SK-N-SH treated with all-trans-retinoic acid at 6 μM for 48 hours (cell line): ENCODE data around the gene TMEM150A.

ENCODE experiments used
- ATAC-seq: fragments of 200-7000 bp; cut with Tn5 transposase; 3 replicates; pipeline ENCODE4 v1.9.1; 2020; ENCODE audit warnings: mild to moderate bottlenecking, moderate library complexity
- ARNTL ChIP-seq: fragments of 450-650 bp; formaldehyde crosslinking; IDR thresholded peaks from 2 replicates; pipeline ENCODE4 v1.5.0; 2020; ENCODE audit warnings: low read depth, mild to moderate bottlenecking, moderate library complexity, borderline replicate concordance
- CSDC2 ChIP-seq: fragments of 250-450 bp; sonication (Bioruptor Pico); IDR thresholded peaks from 2 replicates; pipeline ENCODE4 v1.5.0; 2020; ENCODE audit warnings: mild to moderate bottlenecking, moderate library complexity
- ESRRG ChIP-seq: fragments of 250-450 bp; sonication (Bioruptor Pico); IDR thresholded peaks from 2 replicates; pipeline ENCODE4 v1.6.1; 2021; ENCODE audit warnings: mild to moderate bottlenecking
- GLIS3 ChIP-seq: fragments of 250-450 bp; sonication (Bioruptor Pico); IDR thresholded peaks from 2 replicates; pipeline ENCODE4 v1.5.0; 2020; ENCODE audit warnings: mild to moderate bottlenecking, moderate library complexity
- ISL1 ChIP-seq: fragments of 250-450 bp; sonication (Bioruptor Pico); IDR thresholded peaks from 2 replicates; pipeline ENCODE4 v2.1.2; 2022; ENCODE audit warnings: mild to moderate bottlenecking, moderate library complexity
- OSR1 ChIP-seq: fragments of 250-450 bp; sonication (Bioruptor Pico); IDR thresholded peaks from 2 replicates; pipeline ENCODE4 v1.8.0; 2022; ENCODE audit warnings: moderate library complexity, mild to moderate bottlenecking, inconsistent platforms
- PPARA ChIP-seq: fragments of 250-450 bp; sonication (Bioruptor Pico); IDR thresholded peaks from 2 replicates; pipeline ENCODE4 v1.5.0; 2020; ENCODE audit warnings: mild to moderate bottlenecking, borderline replicate concordance
- RARB ChIP-seq: fragments of 250-450 bp; sonication (Bioruptor Pico); IDR thresholded peaks from 2 replicates; pipeline ENCODE4 v1.8.0; 2021; ENCODE audit warnings: mild to moderate bottlenecking, moderate library complexity
- SNAI2 ChIP-seq: fragments of 250-450 bp; sonication (Bioruptor Pico); IDR thresholded peaks from 2 replicates; pipeline ENCODE4 v1.5.0; 2020; ENCODE audit warnings: mild to moderate bottlenecking, moderate library complexity
- TCF4 ChIP-seq: fragments of 250-450 bp; sonication (Bioruptor Pico); IDR thresholded peaks from 2 replicates; pipeline ENCODE4 v1.8.0; 2021; ENCODE audit warnings: mild to moderate bottlenecking, moderate library complexity, borderline replicate concordance
- ZC3H10 ChIP-seq: fragments of 250-450 bp; sonication (Bioruptor Pico); IDR thresholded peaks from 2 replicates; pipeline ENCODE4 v1.5.1; 2021; ENCODE audit warnings: mild to moderate bottlenecking, moderate library complexity
- ZFP3 ChIP-seq: fragments of 250-450 bp; sonication (Bioruptor Pico); IDR thresholded peaks from 2 replicates; pipeline ENCODE4 v1.5.0; 2020; ENCODE audit warnings: mild to moderate bottlenecking, moderate library complexity
- ZFP30 ChIP-seq: fragments of 450-650 bp; formaldehyde crosslinking; IDR thresholded peaks from 2 replicates; pipeline ENCODE4 v1.5.0; 2022; ENCODE audit warnings: mild to moderate bottlenecking, moderate library complexity
- ZNF565 ChIP-seq: fragments of 450-650 bp; formaldehyde crosslinking; conservative IDR thresholded peaks from 2 replicates; pipeline ENCODE4 v1.5.0; 2020; ENCODE audit warnings: low read depth, mild to moderate bottlenecking, moderate library complexity
- ZNF8 ChIP-seq: fragments of 450-650 bp; formaldehyde crosslinking; IDR thresholded peaks from 2 replicates; pipeline ENCODE4 v1.5.0; 2020; ENCODE audit warnings: mild to moderate bottlenecking, moderate library complexity
- TF ChIP-seq, protein P1 (sequence below): fragments of 250-450 bp; sonication (Bioruptor Pico); IDR thresholded peaks from 2 replicates; pipeline ENCODE4 v1.5.0; 2020; ENCODE audit warnings: mild to moderate bottlenecking, moderate library complexity
- TF ChIP-seq, protein P2 (sequence below): fragments of 250-450 bp; sonication (Bioruptor Pico); IDR thresholded peaks from 2 replicates; pipeline ENCODE4 v1.5.1; 2020; ENCODE audit warnings: low read depth, mild to moderate bottlenecking, moderate library complexity
- TF ChIP-seq, protein P3 (sequence below): fragments of 250-450 bp; sonication (Bioruptor Pico); IDR thresholded peaks from 2 replicates; pipeline ENCODE4 v1.8.0; 2021; ENCODE audit warnings: low read depth, mild to moderate bottlenecking, moderate library complexity, borderline replicate concordance
- TF ChIP-seq, protein P4 (sequence below): fragments of 250-450 bp; sonication (Bioruptor Pico); IDR thresholded peaks from 2 replicates; pipeline ENCODE4 v1.8.0; 2020; ENCODE audit warnings: mild to moderate bottlenecking, moderate library complexity, borderline replicate concordance
- TF ChIP-seq, protein P5 (sequence below): fragments of 250-450 bp; sonication (Bioruptor Pico); IDR thresholded peaks from 2 replicates; pipeline ENCODE4 v1.5.1; 2021; ENCODE audit warnings: mild to moderate bottlenecking, moderate library complexity

Gene TMEM150A

DNA sequence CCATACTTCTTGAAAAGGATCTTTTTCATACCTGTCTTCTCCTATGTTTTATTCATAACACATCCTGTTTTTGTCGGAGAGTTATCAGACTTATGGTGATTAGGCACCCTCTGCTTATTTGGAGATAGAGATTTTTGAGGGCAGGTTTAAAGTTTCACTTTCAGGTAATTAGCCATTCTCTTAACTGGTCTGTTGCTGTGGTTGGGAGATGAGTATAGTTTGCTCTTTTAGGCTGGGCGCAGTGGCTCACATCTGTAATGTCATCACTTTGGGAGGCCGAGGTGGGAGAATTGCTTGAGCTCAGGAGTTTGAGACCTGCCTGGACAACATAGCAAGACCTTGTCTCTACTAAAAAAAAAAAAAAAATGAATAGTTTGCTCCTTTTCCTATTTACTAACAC is 40.2 kb upstream of the TMEM150A start (continued):
- TF ChIP-seq RARB (CRISPR knock-in tag): no peak
- TF ChIP-seq ZFP30 (CRISPR knock-in tag): no peak
- no peak for TF ChIP-seq ZFP3
- TF ChIP-seq CSDC2 (CRISPR knock-in tag): no peak
- no peak for TF ChIP-seq GLIS3 (CRISPR knock-in tag)

DNA sequence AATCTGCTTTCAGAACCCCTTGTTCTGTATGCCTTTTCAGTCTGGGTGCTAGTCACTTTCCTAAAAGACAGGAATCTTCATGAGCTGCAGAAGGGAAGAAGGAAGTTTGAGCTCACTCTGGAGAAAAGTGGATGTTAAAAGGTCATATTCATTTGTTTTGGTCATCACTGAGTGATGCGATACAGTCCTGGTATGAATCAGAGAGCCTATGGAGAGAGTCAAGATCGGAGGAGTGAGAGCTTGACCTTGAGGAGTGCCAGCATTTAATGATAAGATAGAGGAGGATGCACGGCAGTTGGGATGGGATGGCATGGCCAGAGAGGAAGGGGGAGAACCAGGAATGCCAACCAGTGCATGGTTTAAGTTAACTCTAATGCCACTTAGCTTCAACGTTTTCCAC is 33.1 kb upstream of the TMEM150A start:
- no peak for TF ChIP-seq PPARA (CRISPR knock-in tag)
- no peak for TF ChIP-seq ZNF8
- TF ChIP-seq ISL1 (CRISPR knock-in tag): no peak
- TF ChIP-seq CSDC2 (CRISPR knock-in tag): no peak
- TF ChIP-seq ZFP30 (CRISPR knock-in tag): no peak
- TF ChIP-seq ESRRG (CRISPR knock-in tag): no peak
- no peak for TF ChIP-seq GLIS3 (CRISPR knock-in tag)
- TF ChIP-seq RARB (CRISPR knock-in tag): no peak
- TF ChIP-seq ZNF565: no peak
- TF ChIP-seq, protein P1, sequence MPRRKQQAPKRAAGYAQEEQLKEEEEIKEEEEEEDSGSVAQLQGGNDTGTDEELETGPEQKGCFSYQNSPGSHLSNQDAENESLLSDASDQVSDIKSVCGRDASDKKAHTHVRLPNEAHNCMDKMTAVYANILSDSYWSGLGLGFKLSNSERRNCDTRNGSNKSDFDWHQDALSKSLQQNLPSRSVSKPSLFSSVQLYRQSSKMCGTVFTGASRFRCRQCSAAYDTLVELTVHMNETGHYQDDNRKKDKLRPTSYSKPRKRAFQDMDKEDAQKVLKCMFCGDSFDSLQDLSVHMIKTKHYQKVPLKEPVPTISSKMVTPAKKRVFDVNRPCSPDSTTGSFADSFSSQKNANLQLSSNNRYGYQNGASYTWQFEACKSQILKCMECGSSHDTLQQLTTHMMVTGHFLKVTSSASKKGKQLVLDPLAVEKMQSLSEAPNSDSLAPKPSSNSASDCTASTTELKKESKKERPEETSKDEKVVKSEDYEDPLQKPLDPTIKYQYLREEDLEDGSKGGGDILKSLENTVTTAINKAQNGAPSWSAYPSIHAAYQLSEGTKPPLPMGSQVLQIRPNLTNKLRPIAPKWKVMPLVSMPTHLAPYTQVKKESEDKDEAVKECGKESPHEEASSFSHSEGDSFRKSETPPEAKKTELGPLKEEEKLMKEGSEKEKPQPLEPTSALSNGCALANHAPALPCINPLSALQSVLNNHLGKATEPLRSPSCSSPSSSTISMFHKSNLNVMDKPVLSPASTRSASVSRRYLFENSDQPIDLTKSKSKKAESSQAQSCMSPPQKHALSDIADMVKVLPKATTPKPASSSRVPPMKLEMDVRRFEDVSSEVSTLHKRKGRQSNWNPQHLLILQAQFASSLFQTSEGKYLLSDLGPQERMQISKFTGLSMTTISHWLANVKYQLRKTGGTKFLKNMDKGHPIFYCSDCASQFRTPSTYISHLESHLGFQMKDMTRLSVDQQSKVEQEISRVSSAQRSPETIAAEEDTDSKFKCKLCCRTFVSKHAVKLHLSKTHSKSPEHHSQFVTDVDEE: no peak
- TF ChIP-seq, protein P2, sequence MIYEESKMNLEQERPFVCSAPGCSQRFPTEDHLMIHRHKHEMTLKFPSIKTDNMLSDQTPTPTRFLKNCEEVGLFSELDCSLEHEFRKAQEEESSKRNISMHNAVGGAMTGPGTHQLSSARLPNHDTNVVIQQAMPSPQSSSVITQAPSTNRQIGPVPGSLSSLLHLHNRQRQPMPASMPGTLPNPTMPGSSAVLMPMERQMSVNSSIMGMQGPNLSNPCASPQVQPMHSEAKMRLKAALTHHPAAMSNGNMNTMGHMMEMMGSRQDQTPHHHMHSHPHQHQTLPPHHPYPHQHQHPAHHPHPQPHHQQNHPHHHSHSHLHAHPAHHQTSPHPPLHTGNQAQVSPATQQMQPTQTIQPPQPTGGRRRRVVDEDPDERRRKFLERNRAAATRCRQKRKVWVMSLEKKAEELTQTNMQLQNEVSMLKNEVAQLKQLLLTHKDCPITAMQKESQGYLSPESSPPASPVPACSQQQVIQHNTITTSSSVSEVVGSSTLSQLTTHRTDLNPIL (CRISPR knock-in tag): no peak
- TF ChIP-seq TCF4 (CRISPR knock-in tag): no peak
- TF ChIP-seq, protein P3, sequence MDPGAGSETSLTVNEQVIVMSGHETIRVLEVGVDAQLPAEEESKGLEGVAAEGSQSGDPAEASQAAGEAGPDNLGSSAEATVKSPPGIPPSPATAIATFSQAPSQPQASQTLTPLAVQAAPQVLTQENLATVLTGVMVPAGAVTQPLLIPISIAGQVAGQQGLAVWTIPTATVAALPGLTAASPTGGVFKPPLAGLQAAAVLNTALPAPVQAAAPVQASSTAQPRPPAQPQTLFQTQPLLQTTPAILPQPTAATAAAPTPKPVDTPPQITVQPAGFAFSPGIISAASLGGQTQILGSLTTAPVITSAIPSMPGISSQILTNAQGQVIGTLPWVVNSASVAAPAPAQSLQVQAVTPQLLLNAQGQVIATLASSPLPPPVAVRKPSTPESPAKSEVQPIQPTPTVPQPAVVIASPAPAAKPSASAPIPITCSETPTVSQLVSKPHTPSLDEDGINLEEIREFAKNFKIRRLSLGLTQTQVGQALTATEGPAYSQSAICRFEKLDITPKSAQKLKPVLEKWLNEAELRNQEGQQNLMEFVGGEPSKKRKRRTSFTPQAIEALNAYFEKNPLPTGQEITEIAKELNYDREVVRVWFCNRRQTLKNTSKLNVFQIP (CRISPR knock-in tag): no peak
- TF ChIP-seq, protein P4, sequence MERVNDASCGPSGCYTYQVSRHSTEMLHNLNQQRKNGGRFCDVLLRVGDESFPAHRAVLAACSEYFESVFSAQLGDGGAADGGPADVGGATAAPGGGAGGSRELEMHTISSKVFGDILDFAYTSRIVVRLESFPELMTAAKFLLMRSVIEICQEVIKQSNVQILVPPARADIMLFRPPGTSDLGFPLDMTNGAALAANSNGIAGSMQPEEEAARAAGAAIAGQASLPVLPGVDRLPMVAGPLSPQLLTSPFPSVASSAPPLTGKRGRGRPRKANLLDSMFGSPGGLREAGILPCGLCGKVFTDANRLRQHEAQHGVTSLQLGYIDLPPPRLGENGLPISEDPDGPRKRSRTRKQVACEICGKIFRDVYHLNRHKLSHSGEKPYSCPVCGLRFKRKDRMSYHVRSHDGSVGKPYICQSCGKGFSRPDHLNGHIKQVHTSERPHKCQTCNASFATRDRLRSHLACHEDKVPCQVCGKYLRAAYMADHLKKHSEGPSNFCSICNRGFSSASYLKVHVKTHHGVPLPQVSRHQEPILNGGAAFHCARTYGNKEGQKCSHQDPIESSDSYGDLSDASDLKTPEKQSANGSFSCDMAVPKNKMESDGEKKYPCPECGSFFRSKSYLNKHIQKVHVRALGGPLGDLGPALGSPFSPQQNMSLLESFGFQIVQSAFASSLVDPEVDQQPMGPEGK (CRISPR knock-in tag): no peak
- TF ChIP-seq ARNTL (CRISPR knock-in tag): no peak

DNA sequence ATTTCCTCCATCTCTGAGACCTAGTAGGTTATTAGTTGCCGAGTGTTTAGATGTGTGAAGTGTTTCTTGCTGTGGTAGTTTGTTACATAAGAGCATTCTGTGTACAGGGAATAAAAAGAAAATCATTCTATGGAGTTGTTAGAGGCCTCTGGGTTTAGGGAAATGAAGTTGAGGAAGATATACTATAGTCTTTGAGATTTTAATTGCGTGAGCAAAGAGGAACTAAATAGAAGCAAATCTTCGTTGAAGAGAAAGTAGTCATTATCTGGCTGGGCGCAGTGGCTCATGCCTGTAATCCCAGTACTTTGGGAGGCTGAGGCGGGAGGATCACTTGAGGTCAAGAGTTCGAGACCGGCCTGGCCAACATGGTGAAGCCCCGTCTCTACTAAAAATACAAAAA is 32.5 kb upstream of the TMEM150A start:
- no peak for ATAC-seq
- TF ChIP-seq, protein P3 (CRISPR knock-in tag): no peak
- TF ChIP-seq ZNF565: no peak
- TF ChIP-seq ZC3H10 (CRISPR knock-in tag): no peak
- no peak for TF ChIP-seq ZNF8
- TF ChIP-seq TCF4 (CRISPR knock-in tag): no peak

More for the DNA sequence above, 33.1 kb upstream of the TMEM150A start:
- ATAC-seq: no peak

DNA sequence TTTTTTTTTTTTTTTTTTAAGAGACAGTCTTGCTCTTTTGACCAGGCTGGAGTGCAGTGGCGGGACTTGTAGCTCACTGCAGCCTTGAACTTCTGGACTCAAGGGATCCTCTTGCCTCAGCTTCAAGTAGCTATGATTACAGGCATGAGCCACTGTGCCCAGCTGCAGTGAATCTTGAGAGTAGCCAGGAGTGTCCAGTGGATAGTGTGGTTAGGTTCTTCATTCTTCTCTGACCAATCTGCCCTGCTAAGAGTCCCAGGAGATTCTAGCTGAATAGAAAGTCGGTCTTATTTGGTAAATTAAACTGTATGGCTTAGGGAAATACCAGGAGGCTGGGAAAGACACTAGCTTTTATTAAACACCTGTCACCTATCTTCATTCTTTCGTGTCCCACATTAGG is 28.8 kb upstream of the TMEM150A start:
- ATAC-seq: no peak
- no peak for TF ChIP-seq OSR1 (CRISPR knock-in tag)
- no peak for TF ChIP-seq ISL1 (CRISPR knock-in tag)
- TF ChIP-seq ARNTL (CRISPR knock-in tag): no peak
- no peak for TF ChIP-seq ZFP3
- no peak for TF ChIP-seq CSDC2 (CRISPR knock-in tag)
- TF ChIP-seq, protein P2 (CRISPR knock-in tag): no peak
- TF ChIP-seq ZFP30 (CRISPR knock-in tag): no peak
- TF ChIP-seq, protein P1: no peak
- TF ChIP-seq SNAI2 (CRISPR knock-in tag): no peak
- no peak for TF ChIP-seq RARB (CRISPR knock-in tag)
- TF ChIP-seq PPARA (CRISPR knock-in tag): no peak
- TF ChIP-seq, protein P5, sequence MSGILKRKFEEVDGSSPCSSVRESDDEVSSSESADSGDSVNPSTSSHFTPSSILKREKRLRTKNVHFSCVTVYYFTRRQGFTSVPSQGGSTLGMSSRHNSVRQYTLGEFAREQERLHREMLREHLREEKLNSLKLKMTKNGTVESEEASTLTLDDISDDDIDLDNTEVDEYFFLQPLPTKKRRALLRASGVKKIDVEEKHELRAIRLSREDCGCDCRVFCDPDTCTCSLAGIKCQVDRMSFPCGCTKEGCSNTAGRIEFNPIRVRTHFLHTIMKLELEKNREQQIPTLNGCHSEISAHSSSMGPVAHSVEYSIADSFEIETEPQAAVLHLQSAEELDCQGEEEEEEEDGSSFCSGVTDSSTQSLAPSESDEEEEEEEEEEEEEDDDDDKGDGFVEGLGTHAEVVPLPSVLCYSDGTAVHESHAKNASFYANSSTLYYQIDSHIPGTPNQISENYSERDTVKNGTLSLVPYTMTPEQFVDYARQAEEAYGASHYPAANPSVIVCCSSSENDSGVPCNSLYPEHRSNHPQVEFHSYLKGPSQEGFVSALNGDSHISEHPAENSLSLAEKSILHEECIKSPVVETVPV (CRISPR knock-in tag): no peak
- no peak for TF ChIP-seq ZC3H10 (CRISPR knock-in tag)
